Thyroid gland (tissue), 4 donors: ENCODE data around the gene ACTL10. TPM values are rescaled to one million over a fixed set of nuclear protein-coding genes. Genes with fewer than 3 reads are reported as not detected.

ENCODE experiments used
- DNase-seq, 2 donors: peaks; one replicate each; pipeline ENCODE4 v3.0.0-alpha.2; 2019
- H3K27ac ChIP-seq, 3 donors: fragments of 200-600 bp; sonication (generic); 1 replicate in 2 of 3; 2 replicates in 1 of 3; pipeline ENCODE4 v1.5.1; 2016 to 2019; ENCODE audit warnings: mild to moderate bottlenecking in 1 of 3, moderate library complexity in 1 of 3
- H3K27me3 ChIP-seq: fragments of 200-600 bp; sonication (generic); one replicate; pipeline ENCODE4 v1.5.1; 2019
- H3K36me3 ChIP-seq, 2 donors: fragments of 200-600 bp; sonication (generic); one replicate each; pipeline ENCODE4 v1.5.1; 2016 to 2019
- H3K4me1 ChIP-seq, 2 donors: fragments of 200-600 bp; sonication (generic); one replicate each; pipeline ENCODE4 v1.5.1; 2017 to 2019
- H3K4me3 ChIP-seq, 3 donors: fragments of 200-600 bp; sonication (generic); replicated peaks in 1 of 3; 1 replicate in 2 of 3; 2 replicates in 1 of 3; pipeline ENCODE4 v1.5.1; 2016; ENCODE audit warnings: mild to moderate bottlenecking in 1 of 3
- H3K9me3 ChIP-seq: fragments of 200-600 bp; sonication (generic); one replicate; pipeline ENCODE4 v1.5.1; 2017
- POLR2A ChIP-seq, 2 donors: fragments of 450-650 bp; IDR thresholded peaks; one replicate each; pipeline ENCODE4 v1.6.1; 2017; ENCODE audit warnings: antibody characterized with exemption in 2 of 2, mild to moderate bottlenecking in 2 of 2, moderate library complexity in 1 of 2
- WGBS, 2 donors: methylation state at CpG; one replicate each; pipeline ENCODE4 v1.1.5; 2017; 5-methylcytosine and 5-hydroxymethylcytosine counted together
- intact Hi-C: fragments of 100-400 bp; cut with DNase I; formaldehyde crosslinking; loops from one replicate; pipeline ENCODE4 v1.15.1; 2023
- total RNA-seq, 4 donors: library from RNA; depleted of rRNA; stranded (reverse); fragments of >200 nt; gene quantifications; one replicate each; pipeline ENCODE4 v1.2.3, GENCODE V29; 2016
- TF ChIP-seq, protein P1 (sequence below), 6 experiments: fragments of 200-600 bp in 3 of 6; fragments of 450-650 bp in 3 of 6; sonication (generic) in 3 of 6; IDR thresholded peaks; one replicate each; pipeline ENCODE4 v1.5.1; 2016 to 2019; ENCODE audit warnings: antibody characterized with exemption in 6 of 6, mild to moderate bottlenecking in 2 of 6, inconsistent platforms in 1 of 6, moderate library complexity in 1 of 6

ACTL10 gene
- total RNA-seq, 4 donors from 2014 or later = 2.1 to 3.9 (median 2.6) TPM

DNA sequence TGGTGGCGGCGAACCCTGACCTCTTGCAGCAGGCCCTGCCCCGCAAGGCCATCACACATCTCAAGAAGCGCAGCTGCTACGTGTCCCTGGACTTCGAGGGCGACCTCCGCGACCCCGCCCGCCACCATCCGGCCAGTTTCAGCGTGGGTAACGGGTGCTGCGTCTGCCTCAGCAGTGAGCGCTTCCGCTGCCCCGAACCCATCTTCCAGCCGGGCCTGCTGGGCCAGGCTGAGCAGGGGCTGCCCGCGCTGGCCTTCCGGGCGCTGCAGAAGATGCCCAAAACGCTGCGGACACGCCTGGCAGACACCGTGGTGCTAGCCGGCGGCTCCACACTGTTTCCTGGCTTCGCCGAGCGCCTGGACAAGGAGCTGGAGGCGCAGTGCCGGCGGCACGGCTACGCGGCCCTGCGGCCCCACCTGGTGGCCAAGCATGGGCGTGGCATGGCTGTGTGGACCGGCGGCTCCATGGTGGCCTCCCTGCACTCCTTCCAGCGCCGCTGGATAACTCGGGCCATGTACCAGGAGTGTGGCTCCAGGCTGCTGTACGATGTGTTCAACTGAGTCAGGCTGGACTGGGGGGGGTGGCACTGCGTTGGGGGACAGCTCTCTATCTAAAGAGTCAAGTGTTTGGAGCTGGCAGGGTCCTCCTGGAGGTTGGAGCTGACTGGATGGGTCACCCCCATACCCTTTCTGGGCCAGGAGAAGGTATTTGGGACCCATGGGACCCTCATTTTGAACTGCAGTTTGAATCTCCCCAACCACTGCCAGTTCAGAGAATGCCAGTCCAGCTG, 1.1 kb downstream of the ACTL10 start:
- Histone ChIP-seq H3K4me3 (peak overlapping the region in 1 of 3 donors; percentile 66), H3K4me1 (peaks cover 26 to 51% of the 10 kb centered on the region in 2 donors), H3K27me3 (no peaks in the 10 kb centered on the region), H3K9me3 (no peaks in the 10 kb centered on the region), H3K36me3 (no peaks in the 10 kb centered on the region), H3K27ac (peak overlapping the region; percentile 80 to 94 (median 90))
- TF ChIP-seq POLR2A (IDR thresholded peaks at IDR 0.05) = no peak
- TF ChIP-seq, protein P1, sequence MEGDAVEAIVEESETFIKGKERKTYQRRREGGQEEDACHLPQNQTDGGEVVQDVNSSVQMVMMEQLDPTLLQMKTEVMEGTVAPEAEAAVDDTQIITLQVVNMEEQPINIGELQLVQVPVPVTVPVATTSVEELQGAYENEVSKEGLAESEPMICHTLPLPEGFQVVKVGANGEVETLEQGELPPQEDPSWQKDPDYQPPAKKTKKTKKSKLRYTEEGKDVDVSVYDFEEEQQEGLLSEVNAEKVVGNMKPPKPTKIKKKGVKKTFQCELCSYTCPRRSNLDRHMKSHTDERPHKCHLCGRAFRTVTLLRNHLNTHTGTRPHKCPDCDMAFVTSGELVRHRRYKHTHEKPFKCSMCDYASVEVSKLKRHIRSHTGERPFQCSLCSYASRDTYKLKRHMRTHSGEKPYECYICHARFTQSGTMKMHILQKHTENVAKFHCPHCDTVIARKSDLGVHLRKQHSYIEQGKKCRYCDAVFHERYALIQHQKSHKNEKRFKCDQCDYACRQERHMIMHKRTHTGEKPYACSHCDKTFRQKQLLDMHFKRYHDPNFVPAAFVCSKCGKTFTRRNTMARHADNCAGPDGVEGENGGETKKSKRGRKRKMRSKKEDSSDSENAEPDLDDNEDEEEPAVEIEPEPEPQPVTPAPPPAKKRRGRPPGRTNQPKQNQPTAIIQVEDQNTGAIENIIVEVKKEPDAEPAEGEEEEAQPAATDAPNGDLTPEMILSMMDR (IDR thresholded peaks at IDR 0.05) = peak; percentile 47 to 95 (median 88)
- intact Hi-C loops = loop anchor here (5.0 kb wide), 1 partner anchor 64 kb away; the partner anchor contains the start of gene ZNF341
- peak; percentile 74 to 80 for DNase-seq
- WGBS, 2 donors = 20 to 25% methylated on average over 1 to 31 of the region's 47 CpGs

DNA sequence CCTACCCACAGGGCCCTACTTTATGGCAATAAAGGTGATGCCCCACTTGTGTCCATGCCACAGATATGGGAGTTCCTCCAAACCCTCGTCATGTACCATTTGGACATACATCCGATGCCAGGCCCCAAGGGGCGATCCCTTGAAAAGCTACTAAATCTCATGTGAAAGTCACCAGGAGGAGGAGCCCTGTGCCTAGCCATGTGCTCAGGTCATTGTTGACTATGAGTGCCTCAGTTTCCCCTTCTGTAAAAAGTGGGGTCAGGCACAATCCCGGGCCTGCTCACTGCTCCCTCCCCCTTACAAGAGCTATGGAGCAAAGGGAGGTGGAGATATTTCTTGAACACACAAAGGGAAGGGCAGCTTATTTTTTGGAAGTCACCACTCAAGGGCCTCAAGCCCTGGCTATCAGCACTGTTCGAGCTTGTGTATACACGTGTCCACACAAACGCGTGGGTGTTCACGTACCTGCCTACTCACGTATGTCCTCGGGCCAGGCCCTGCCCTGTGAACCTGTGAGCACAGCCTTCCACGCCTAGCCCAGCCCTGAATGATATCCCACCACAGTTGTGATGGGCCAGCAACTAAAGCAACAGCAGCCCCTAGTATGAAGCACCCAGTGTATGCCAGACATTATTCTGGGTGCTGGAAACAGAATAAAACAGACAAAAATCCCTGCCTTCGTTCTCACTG, 1.9 kb downstream of the ACTL10 start:
- H3K9me3 ChIP-seq = no peaks in the 10 kb centered on the region
- WGBS, 2 donors = 79 to 88% methylated on average over 9 to 13 of the region's 13 CpGs
- no peaks in the 10 kb centered on the region for H3K27me3 ChIP-seq
- H3K27ac ChIP-seq = peak overlapping the region in 2 of 3 donors; percentile 80 to 94
- no peaks in the 10 kb centered on the region for H3K36me3 ChIP-seq
- TF ChIP-seq, protein P1 (IDR thresholded peaks at IDR 0.05) = no peak
- TF ChIP-seq POLR2A (IDR thresholded peaks at IDR 0.05) = no peak
- DNase-seq = no peak
- intact Hi-C loops = loop anchor here (5.0 kb wide), 1 partner anchor 64 kb away; the partner anchor contains the start of gene ZNF341
- peaks cover 31 to 55% of the 10 kb centered on the region in 2 donors for H3K4me1 ChIP-seq
- H3K4me3 ChIP-seq = no peak overlapping the region

DNA sequence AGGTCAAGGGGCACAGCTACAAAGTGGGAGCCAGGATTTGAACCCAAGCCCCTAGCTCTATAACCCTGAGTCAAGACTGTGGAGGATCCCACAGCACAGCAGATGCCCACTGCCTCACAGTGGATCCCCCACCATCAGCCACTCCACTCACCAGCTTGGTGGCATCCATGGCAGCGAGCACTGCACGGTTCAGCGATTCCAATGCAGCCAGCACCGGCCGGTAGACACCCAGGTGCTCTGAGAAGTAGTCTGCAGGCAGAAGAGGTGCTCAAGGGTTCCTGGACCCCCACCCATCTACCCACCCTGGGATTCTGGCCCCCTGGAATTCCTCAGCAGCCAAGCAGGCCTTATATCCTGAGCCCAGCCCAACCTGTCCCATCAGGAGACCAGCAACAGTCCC, 2.5 kb downstream of the ACTL10 start:
- peak overlapping the region in 2 of 3 donors; percentile 17 to 24 for H3K27ac ChIP-seq
- H3K4me1 ChIP-seq = peaks cover 33 to 52% of the 10 kb centered on the region in 2 donors
- no peaks in the 10 kb centered on the region for H3K27me3 ChIP-seq
- no peaks in the 10 kb centered on the region for H3K9me3 ChIP-seq
- H3K36me3 ChIP-seq = no peaks in the 10 kb centered on the region
- H3K4me3 ChIP-seq = no peak overlapping the region
- intact Hi-C loops = loop anchor here (5.0 kb wide), 1 partner anchor 63 kb away; the partner anchor contains the start of gene ZNF341
- peak in 1 of 2 donors; percentile 38 for DNase-seq
- 26 to 60% methylated on average over 2 to 5 of the region's 5 CpGs for WGBS, 2 donors
- TF ChIP-seq, protein P1 (IDR thresholded peaks at IDR 0.05) = no peak
- no peak for TF ChIP-seq POLR2A (IDR thresholded peaks at IDR 0.05)

DNA sequence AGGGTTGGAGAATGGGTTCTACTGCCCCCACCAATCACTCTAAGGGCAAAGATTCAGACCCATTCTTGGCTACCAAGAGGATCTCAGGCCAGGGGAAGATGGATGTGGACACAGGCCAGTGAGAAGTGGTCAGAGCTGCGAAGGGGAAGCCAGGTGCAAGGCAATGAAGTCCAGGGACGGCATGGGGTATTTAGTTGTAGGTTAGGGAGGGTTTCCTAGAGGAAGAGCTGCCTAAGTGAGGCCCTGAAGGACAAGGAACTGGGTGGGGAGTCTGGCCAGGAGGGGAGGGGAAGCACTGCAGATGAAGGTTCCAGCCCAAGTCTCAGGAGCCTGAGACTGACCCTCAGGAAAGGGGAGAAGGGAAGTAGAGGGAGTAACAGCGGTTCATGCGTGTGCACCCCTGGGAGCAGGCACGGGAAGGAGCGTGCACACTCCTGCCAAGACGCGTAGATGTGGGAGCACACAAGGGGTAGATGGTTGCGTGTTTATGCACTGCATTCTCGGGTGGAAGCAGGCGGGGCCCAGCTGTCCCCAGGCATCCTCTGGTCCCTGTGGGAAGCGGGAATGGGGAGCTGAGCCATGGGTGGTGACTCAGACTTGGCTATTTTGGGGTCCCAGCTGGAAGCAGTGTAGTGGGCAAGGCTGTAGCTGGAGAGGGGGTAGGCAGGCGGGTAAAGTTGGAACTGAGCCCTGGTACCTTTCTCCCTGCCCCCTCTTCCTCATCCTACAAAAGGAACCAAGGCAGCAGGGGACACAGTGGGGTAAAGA, 3.3 kb downstream of the ACTL10 start:
- DNase-seq = no peak
- Histone ChIP-seq H3K4me3 (no peak overlapping the region), H3K4me1 (peaks cover 33 to 56% of the 10 kb centered on the region in 2 donors), H3K27me3 (no peaks in the 10 kb centered on the region), H3K9me3 (no peaks in the 10 kb centered on the region), H3K36me3 (no peaks in the 10 kb centered on the region), H3K27ac (peak overlapping the region in 2 of 3 donors; percentile 17 to 24)
- TF ChIP-seq POLR2A (IDR thresholded peaks at IDR 0.05) = no peak
- TF ChIP-seq, protein P1 (IDR thresholded peaks at IDR 0.05) = no peak
- 84 to 89% methylated on average over 13 of the region's 13 CpGs for WGBS, 2 donors
- intact Hi-C loops = loop anchor here (5.0 to 10.0 kb wide), 3 partner anchors 62 to 445 kb away; partner anchors contain the start of genes EIF2S2 and ZNF341
